ENCODE measurements around the gene TLR9.

Gene TLR9

DNA sequence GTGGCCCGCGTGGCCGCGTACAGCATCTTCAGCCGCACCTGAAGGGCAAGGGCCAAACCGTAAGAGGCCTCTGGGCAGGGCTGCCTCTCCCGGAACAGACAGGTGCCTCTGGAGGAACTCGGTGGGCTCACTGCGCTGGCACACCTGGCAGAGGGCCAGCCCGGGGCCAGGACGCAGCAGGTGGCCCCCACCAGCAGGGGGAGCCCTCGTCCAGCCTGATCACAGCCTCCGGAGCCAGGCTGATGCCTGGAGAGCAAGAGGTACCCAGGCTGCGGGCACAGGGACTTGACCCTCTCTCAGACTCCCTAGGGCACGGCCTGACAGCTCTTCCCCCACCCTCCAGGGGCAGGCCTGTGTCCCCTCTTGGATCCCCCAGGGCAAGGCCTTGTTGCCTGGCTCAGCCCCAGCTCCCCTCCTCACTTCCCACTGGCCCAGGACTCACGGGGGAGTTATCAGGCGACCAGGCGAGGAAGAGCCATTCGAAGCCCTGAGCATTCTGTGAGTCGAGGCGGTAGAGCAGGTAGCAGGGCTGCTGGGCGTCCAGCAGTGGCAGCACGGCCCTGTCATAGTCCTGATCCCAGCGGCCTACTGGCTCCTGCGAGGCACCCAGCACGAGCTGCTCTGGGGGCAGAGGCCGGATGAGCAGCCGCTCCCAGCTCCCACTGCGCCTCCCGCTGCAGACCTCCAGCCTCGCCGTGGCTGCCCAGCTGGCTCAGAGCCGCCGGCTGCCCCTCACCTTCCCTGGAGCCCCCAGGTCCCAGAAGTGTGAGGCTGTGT lies 6.2 kb upstream of the TLR9 start:
- no peak for DNase-seq (ENCODE audit: low read depth, low spot score)

DNA sequence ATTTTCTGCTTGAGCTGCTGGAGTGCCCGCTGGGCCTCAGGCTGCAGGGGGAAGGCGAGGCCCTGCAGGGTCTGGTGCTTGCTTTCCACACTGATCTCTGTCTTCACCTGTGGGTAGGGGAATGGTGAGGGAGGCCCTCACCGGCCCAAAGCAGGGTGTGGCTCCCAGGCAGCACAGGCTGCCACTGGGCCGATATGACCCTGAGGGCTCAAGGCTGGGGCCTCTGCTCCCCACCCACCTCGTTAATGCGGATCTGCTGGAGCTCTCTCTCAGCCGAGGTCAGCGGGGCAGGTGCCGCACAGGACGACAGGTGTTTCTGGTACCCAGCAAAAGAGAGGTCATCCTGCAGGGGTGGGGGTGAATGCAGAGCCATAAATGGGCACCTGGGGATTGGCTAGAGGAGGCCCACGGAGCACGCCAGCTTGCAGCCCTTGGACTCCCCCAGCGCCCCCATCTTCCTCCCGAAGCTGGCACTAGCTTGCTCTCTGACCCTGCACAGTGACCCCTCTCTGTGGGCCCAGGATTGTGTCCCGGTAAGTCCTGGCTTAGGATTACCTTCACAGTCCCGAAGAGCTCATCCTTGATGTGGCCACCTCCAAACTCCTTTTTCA lies 5.5 kb upstream of the TLR9 start:
- no peak for DNase-seq (ENCODE audit: low read depth, low spot score)

DNA sequence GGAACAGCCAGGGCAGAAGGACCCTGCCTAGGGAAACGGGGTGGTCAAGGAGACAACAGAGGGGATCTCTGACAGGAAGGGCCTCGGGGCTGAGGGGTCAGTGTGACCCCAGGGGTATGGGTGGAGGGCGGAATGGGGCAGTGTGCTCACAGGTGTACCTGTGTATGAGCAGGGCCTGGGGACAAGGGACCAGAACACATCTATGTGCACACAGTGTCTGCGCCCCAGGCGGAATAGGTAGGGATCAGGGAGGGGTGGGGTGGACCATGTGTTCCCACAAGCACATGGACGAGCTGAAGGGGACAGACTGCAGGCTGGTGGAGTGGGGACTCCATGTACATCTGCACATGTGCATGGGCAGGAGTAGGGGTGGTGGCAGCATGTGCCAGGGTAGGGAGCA lies 5.0 kb upstream of the TLR9 start:
- no peak for DNase-seq (ENCODE audit: low read depth, low spot score)

DNA sequence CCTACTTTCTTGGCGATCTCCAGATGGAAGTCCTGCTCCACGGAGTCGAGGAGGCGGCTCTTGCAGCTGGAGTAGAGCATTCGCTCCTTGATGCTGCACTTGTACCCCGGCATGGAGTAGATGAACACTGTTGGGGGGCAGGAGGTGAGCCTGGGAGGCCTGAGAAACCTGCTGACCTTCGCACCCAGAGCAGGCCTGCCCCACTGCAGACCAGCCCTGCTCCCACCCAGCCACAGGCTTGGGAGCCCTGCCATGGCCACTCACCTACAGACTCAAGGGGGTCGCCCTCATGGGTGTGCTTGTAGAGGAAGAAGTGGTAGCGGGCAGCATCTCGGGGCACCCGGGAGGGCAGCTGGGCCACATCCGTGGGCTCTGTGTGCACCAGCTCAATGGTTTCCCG lies 4.2 kb upstream of the TLR9 start:
- DNase-seq (ENCODE audit: low read depth, low spot score) = no peak

DNA sequence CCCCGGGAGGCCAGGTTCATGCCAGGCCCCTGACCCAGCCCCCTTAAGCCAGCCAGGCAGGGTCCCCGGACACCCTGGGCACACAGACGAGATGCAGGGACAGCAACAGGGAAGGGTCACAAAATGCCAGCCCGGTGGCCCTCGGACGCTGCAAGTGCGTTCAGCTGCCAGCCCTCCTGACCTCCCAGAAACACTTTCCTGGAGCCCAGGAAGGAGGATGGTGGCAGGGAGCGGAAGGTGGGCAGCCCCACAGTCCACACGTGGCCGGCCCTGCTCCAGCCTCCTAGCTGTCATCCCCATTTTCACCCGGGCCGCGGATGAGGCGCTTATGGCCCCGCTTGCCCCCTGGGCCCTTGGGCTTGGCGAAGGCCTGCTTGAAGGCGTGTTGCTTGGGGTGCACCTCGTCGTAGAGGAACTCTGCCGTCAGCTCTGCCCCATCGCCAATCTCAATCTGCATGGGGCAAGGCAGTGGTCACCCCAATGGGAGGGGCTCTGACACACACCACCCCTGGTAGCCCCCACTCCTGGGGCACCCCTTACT lies 3.4 kb upstream of the TLR9 start:
- DNase-seq (ENCODE audit: low read depth, low spot score) = no peak

DNA sequence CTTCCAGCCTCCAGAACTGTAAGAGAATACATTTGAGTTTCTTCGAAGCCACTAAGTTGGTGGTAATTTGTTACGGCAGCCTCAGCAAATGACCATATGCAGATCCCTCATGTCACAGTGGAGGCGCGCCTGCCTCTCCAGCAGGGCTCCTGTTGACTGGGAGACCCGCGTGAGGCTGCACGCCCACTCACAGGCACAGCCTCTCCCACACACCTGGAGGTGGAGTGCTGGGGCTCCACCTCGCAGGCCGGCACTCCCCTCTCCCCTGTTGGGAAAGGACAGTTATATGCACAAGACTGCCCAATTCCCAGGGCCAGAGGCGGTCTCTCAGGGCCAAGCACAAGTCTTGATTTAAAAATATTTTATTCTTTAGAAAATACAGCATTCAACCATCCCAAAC lies 2.8 kb upstream of the TLR9 start:
- no peak for DNase-seq (ENCODE audit: low read depth, low spot score)

DNA sequence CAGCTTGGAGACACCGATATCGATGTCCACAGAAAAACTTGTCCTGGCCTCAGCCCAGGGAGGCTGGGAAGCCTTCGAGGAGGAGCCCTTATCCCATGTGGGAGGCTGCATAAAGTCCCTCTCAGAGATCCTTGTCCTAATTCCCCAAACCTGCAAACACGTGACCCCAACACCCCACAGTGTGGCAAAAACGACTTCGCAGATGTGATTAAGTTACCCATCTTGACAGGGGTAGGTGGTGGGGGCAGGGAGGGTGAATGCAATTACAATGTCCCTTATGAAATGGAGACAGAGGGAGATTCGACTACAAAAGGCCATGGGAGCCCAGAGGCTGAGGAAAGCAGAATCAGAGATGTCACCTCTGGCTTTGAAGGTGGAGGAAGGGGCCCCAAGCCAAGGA lies 2.3 kb upstream of the TLR9 start:
- DNase-seq (ENCODE audit: low read depth, low spot score) = no peak

DNA sequence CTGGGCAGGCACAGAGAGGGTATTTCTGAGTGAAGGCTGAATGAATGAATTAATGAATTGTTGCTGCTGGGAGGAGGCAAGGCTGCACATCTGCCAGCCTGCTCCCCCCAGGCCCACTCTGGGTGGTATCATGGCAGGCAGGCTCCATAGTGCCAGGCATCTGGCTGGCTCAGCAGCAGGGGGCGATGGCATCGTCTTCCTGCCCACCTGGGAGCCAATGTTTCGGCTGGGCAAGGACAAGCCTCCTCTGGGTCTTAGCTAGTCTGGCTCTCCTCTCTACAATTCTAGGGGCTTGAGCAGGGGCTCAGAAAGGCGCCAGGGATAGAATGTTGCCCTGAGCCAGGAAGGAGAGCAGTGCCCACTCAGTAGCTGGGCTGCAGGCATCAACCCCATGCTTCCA lies 1.7 kb upstream of the TLR9 start:
- no peak for DNase-seq (ENCODE audit: low read depth, low spot score)

DNA sequence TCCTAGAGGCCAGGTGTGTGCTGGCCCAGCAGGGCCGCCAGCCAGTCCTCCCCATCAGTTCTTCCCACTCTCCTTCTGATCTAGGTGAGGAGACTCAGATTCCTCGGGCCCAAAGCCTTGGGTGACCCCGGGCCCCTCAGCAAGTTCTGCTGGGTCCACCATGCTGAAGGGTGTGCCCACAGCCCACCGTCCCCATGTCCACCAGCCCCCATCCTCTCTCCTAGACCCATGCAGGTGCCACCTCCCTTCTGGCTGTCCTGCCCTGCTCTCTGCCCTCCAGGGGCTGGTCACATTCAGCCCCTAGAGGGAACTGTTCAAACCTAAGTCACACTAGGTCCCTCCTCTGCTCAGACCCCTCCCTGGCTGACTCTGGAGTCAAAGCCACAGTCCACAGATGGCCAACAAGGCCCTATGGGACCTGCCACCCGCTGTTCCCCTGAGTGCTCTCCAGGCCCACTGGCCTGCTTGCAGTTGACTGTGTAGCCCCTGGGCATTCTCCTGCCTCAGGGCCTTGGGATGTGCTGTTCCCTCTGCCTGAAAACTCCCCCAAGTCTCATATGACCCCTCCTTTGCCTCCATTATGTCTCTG lies 878 bp upstream of the TLR9 start:
- no peak for DNase-seq (ENCODE audit: low read depth, low spot score)

DNA sequence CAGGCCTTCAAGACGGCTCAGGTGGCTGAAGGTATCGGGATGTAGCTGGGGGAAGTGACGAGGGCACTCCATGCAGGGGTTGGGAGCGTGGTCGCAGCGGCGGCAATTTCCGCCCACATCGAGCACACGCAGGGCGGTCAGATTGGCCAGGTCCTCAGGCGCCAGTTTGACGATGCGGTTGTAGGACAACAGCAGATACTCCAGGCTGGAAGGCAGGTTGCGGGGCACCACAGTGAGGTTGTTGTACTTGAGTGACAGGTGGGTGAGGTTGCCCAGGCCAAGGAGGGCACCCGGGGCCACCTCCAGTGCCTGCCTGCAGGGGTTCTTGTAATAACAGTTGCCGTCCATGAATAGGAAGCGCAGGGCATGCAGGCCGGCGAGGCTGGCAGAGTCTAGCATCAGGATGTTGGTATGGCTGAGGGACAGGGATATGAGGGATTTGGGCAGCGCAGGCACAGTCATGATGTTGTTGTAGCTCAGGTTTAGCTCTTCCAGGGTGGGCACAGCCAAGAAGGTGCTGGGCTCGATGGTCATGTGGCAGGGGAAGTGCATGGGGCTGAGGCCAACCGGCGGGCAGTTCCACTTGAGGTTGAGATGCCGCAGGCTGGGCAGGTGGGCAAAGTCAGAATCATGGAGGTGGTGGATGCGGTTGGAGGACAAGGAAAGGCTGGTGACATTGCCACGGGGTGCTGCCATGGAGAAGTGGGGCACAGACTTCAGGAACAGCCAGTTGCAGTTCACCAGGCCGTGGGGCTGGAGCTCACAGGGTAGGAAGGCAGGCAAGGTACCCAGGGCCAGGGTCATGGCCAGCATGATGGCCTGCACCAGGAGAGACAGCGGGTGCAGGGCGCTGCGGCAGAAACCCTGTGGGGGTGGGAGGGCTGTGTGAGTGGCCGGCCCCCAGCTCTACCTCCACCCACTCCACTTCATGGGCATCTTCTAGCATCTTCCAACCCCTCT lies 1.7 kb downstream of the TLR9 start:
- no peak for DNase-seq (ENCODE audit: low read depth, low spot score)

DNA sequence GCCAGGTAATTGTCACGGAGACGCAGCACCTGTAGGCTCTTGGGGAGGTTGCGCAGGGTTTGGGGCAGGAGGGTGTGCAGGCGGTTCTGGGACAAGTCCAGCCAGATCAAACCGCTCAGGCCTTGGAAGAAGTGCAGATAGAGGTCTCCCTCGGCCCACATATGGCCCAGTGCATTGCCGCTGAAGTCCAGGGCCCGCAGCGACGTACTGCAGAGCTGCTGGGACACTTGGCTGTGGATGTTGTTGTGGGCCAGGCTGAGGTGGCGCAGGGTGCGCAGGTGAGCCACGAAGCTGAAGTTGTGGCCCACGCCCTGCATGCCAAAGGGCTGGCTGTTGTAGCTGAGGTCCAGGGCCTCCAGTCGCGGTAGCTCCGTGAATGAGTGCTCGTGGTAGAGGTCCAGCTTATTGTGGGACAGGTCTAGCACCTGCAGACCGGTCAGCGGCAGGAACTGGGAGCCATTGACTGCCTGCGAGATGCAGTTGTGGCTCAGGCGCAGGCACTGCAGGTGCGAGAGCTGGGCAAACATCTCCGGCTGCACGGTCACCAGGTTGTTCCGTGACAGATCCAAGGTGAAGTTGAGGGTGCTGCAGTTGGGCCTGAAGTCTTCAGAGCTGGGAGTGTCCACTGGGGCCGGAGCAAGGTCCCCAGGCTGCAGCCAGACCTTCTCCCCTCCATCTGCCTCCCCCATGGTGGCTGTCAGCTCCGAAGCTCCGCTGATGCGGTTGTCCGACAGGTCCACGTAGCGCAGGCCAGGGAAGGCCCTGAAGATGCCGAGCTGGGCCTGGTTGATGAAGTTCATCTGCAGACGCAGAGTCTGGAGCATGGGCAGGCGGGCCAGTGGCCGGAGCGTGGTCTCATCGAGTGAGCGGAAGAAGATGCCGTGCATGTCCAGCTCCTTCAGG lies 2.9 kb downstream of the TLR9 start:
- DNase-seq (ENCODE audit: low read depth, low spot score) = no peak

DNA sequence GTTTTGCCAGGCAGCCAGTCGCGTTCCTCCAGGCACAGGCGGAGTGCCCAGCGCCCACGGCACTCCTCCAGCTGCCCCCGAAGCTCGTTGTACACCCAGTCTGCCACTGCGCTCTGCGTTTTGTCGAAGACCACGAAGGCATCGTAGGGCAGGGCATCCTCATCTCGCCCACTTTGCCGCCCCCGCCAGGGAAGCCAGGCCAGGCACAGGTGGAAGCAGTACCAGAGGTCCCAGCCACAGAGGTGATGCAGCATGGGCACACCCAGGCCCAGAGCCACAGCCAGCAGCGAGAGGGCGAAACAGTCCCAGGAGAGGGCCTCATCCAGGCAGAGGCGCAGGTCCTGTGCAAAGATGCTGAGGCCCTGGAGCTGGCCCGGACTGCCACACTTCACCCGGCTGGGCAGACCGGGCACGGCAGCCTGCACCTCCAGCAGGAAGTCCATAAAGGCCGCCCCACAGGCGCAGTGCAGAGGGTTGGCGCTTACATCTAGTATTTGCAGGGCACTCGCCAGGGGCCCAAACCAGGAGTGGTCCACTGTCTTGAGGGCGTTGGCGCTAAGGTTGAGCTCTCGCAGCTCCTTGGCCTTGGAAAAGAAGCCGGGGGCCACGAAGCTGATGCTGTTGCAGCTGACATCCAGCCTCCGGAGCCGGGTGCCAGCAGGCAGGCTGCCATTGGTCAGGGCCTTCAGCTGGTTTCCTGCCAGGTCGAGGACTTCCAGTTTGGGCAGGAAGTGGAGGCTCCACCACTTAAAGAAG lies 3.7 kb downstream of the TLR9 start:
- no peak for DNase-seq (ENCODE audit: low read depth, low spot score)

DNA sequence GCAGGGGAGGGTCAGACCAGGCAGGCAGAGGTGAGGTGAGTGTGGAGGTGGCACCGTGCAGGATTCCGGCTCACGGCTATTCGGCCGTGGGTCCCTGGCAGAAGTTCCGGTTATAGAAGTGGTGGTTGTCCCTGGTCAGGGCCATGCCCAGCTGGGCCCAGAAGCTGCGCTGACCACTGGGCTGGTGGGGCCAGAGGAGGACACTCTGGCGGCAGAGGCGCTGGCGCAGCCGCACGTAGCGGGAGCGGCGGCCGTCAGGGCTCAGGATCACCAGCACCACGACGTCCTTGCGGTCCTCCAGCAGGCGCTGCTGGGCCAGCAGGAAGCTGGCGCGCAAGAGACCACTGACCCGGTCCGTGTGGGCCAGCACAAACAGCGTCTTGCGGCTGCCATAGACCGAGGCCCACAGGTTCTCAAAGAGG lies 4.3 kb downstream of the TLR9 start:
- DNase-seq (ENCODE audit: low read depth, low spot score) = no peak

DNA sequence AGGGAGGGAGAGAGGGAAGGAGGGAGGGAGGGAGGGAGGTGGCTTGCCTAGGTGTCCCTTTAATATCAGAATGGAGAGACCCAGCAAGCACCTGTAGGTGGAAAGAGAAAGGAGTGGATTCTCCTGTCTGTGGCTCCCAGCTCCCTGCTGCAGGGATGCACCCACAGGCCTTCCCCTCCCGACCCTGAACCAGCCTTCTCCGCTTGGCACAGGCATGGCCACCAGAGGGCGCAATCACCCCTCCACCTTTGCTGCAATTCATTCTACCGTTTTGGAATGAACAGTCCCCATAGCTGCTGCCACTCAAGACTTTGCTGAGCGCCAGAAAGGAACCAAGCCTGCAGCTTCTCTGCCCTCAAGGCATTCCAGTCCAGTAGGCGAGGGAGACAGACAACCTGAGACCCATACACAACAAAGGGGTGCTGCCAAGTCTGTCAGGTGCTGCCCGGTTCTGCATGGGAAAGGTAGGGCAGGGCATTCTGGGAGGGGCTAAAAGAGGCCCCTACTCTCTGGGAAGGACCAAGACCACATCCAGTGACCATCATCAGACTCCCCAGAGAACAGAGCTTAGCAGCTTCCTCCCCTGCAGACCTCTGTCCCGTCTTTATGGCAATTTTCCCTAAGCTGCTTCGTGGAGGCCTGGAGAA lies 4.9 kb downstream of the TLR9 start:
- DNase-seq (ENCODE audit: low read depth, low spot score) = no peak

DNA sequence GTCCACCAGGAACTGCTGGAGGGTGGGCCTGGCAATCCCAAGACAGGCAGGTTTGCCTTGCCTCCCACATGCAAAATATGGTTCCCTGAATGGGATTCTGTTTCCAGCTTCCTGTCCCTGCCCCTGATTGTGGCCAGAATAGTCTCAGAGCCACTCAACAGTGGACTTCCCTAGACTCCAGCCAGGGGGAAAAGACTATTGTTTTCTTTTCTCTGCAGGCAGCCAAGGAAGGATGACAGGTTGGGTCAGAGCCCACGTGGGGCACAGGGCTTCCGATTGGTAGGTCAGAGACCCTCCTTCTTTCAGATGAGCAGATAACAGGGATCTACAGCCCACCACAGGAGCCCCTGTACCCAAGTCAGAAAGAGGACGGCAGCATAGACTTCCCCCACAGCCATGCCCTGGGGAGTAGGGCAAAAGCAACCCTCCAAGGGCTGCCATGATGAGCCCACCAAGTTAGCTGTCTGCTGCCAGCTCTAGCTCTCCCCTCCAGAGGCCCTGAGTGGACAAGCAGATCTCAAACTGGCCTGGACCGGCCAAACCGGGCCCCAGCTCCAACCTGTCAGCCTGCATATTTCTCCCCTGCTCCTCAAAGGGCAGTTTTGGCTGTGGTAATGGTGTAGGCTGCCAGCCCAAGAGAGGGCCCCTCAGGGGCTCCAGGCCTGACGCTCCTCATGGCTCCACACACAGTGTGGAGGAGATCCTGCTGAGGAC lies 6.4 kb downstream of the TLR9 start:
- no peak for DNase-seq (ENCODE audit: low read depth, low spot score)

DNA sequence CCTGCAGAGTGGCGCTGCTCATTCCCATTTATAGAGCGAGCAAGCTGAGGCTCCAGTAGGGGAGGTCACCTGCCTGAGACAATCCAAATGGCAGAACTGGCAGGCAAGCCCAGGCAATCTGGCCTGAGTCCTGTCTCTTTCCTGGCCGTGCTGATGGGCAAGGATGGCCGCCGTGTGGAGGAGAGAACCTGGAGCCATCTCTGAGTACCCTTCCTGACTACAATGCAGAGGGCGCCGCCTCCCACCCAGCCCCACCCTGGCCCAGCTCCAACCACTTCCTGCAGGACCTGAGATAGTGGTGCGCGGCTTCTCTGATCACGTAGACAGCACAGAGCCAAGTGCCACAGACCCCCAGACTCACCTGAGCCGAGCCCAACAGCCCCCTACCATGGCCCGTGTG lies 7.0 kb downstream of the TLR9 start:
- DNase-seq (ENCODE audit: low read depth, low spot score) = no peak

DNA sequence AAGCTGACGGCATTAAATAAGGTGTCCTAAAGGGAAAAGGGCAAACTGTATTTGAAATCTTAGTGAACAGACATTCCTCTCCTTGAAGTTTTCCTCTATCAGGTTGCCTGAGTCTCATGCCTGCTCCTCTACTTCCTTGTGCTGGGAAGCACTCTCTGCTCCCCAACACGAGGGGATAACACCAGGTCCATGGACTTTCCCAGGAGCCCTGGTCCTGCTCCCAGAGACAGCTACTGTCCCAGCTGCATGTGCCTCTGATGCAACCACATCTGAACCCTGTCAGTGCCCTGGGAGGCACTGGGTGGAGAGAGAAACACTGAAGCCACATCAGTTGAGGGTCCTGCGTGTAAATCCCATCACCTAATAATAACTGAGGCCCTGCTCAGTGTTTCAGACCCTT lies 7.4 kb downstream of the TLR9 start:
- DNase-seq (ENCODE audit: low read depth, low spot score) = no peak

DNA sequence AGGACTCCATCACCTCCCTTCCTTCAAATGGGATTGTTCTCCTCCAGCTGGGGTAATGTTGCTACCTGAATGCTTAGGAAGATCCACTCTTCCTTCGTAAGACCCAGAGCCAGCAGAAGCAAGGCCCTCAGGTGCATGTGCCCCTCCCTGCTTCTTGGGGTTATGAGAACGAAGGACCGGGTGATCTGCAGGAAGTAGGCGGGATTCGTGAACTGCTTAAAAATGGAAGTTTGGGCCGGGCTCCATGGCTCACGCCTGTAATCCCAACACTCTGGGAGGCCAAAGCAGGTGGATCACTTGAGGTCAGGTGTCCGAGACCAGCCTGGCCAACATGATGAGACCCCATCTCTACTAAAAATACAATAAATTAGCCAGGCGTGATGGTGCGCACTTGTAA lies 8.0 kb downstream of the TLR9 start:
- DNase-seq (ENCODE audit: low read depth, low spot score) = no peak
